NCI-H1105 (cell line): ENCODE results near the gene ABTB1.
A peak's percentile ranks its signal among the peaks of the same experiment; 100 is the strongest.

Experiments used
- DNase-seq: peaks from one replicate; lab custom pipeline; 2025; lab: John Stamatoyannopoulos, UW

Gene ABTB1

GRCh38 chr3:127720985-127721935, 48.5 kb downstream of the ABTB1 start:
- DNase-seq: no peak

GRCh38 chr3:127722091-127722784, 49.5 kb downstream of the ABTB1 start:
- DNase-seq: no peak

- no peak for DNase-seq
These were observed 50.3 kb downstream of the ABTB1 start for GRCh38 chr3:127723011-127723567.

- no peak for DNase-seq
These were observed 54.1 kb downstream of the ABTB1 start for GRCh38 chr3:127726894-127727293.

GRCh38 chr3:127728417-127729015, 55.8 kb downstream of the ABTB1 start:
- DNase-seq: peak; percentile 40

- DNase-seq: no peak
These were observed 56.9 kb downstream of the ABTB1 start for GRCh38 chr3:127729556-127730056.

- DNase-seq: no peak
These were observed 57.4 kb downstream of the ABTB1 start for GRCh38 chr3:127730171-127730570.
